Measurements from ENCODE around the gene EIF2D. TPM values are rescaled to one million over a fixed set of nuclear protein-coding genes. Genes with fewer than 3 reads are reported as not detected.
"Not testable (repeated sequence)": the region's sequence is repeated elsewhere in the genome, so short reads cannot be mapped to it uniquely, and the experiment has no call there.

Gene EIF2D
- total and polyA plus RNA-seq, 2 of the 13 experiments (the other 11 are each of a cell fraction or from before 2014, with no cell fraction given): 45.1 to 64.9 TPM

DNA sequence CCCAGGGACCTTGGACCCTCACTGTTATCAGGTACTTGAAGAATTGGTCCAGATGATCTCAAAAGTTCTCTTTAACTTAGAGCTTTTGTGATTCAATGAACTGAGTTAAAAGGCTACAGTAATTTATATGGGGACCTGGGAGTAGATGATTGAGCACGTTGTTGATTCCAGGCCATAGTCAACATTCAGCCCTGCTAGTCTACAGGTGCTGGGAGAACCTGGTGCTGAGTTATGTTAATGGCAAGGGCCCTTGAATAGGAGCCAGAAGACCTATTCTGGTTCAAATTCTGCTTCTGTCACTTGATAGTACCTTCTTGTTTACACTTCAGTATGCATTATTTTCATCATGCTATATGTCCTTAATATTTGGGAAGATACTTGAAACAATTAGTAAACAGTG lies 34.2 kb upstream of the EIF2D start:
- Histone ChIP-seq H3K27me3 (ENCODE audit: control insufficient read depth in 1 of 2, insufficient read depth in 2 of 2, low read length in 2 of 2) (no peaks in the 10 kb centered on the region), H2AFZ (ENCODE audit: low read length) (no peak overlapping the region), H4K20me1 (ENCODE audit: insufficient read depth, low read length) (no peaks in the 10 kb centered on the region), H3K4me3 (replicated peaks in 1 of 3; ENCODE audit: insufficient read depth in 1 of 3, low read depth in 2 of 3, low read length in 3 of 3) (no peak overlapping the region), H3K27ac (ENCODE audit: extremely low read length, insufficient read depth, low read length) (no peak overlapping the region), H3K4me1 (ENCODE audit: insufficient read depth, low read length) (no peaks in the 10 kb centered on the region), H3K36me3 (replicated peaks in 1 of 2; ENCODE audit: control insufficient read depth in 1 of 2, insufficient read depth in 2 of 2, low read length in 2 of 2) (peaks cover 0 to 7% of the 10 kb centered on the region in 2 experiments; a peak in 1 of 5 replicates), H3K79me2 (ENCODE audit: insufficient read depth, low read length) (no peaks in the 10 kb centered on the region), H3K9me3 (ENCODE audit: low read length) (no peaks in the 10 kb centered on the region), H3K9ac (ENCODE audit: insufficient read depth, low read depth, low read length) (no peak overlapping the region), H3K4me2 (ENCODE audit: low read depth, low read length) (no peak overlapping the region)
- in situ Hi-C loops (cut with HindIII; ENCODE audit: extremely low pct_ligation_motif_present, low pct_unique_long_range_greater_than_20kb): loop anchor here (25.0 kb wide), 1 partner anchor 266 kb away; the partner anchor contains the start of gene FCMR
- CTCF ChIA-PET (ENCODE audit: low intra/inter-chr PET ratio, low total read pairs): no interaction called here
- intact Hi-C loops (cut with micrococcal nuclease; ENCODE audit: unreplicated experiment): no loop called here
- 100% methylated on average over 1 of the region's 1 CpG for WGBS (ENCODE audit: low lambda C conversion rate)
- POLR2A ChIA-PET: no interaction called here
- no TSS peak for BruUV-seq (replicated peaks)
- DNase-seq (ENCODE audit: low spot score) (no peak), ATAC-seq (no peak), FAIRE-seq (no peak)
- TF ChIP-seq ZNF782 (CRISPR knock-in tag; IDR thresholded peaks at IDR 0.05; ENCODE audit: borderline replicate concordance) (no peak), GATAD2A (CRISPR knock-in tag; IDR thresholded peaks at IDR 0.05) (no peak), ZNF451 (CRISPR knock-in tag; IDR thresholded peaks at IDR 0.05) (no peak)

DNA sequence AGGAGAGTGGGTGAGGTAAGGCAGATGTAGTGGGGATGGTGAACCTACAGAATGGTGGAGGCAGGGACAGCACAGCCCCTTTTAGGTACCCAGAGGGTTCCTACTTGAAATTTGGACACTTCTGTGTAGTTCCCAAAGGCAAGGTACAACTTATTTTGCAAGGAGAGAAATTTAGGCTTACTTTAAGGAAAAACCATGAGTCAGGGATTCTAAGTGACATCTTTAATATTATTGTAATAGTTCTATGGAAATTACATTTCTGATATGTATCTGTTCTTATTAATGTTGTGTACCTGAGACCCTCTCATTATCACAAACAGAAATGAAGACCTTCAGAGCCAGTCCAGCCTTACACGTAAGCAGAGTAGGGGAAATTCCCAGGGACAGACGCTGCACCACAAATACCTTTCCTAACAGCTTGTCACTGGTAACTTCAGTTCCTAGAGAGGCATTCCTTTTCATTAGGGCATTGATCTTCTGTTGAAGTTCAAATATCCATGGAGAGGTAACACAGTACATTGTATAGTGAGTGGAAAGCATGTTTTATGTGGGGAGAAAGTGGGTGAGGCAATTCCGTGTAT lies 30.9 kb upstream of the EIF2D start:
- no peak for FAIRE-seq
- no peak for ATAC-seq
- no peaks in the 10 kb centered on the region for H3K4me1 ChIP-seq (ENCODE audit: insufficient read depth, low read length)
- no peak overlapping the region for H3K27ac ChIP-seq (ENCODE audit: extremely low read length, insufficient read depth, low read length)
- H3K4me2 ChIP-seq (ENCODE audit: low read depth, low read length): no peak overlapping the region
- in situ Hi-C loops (cut with HindIII; ENCODE audit: extremely low pct_ligation_motif_present, low pct_unique_long_range_greater_than_20kb) (loop anchor here (25.0 kb wide), 1 partner anchor 269 kb away; the partner anchor contains the start of gene FCMR), intact Hi-C loops (cut with micrococcal nuclease; ENCODE audit: unreplicated experiment) (no loop called here)
- ChIA-PET CTCF (ENCODE audit: low intra/inter-chr PET ratio, low total read pairs) (no interaction called here), POLR2A (no interaction called here)
- H3K9ac ChIP-seq (ENCODE audit: insufficient read depth, low read depth, low read length): no peak overlapping the region
- H2AFZ ChIP-seq (ENCODE audit: low read length): no peak overlapping the region
- H3K79me2 ChIP-seq (ENCODE audit: insufficient read depth, low read length): no peaks in the 10 kb centered on the region
- H3K4me3 ChIP-seq (replicated peaks in 1 of 3; ENCODE audit: insufficient read depth in 1 of 3, low read depth in 2 of 3, low read length in 3 of 3): no peak overlapping the region
- WGBS (ENCODE audit: low lambda C conversion rate): 92% methylated on average over 3 of the region's 3 CpGs
- no peak for DNase-seq (ENCODE audit: low spot score)
- no peaks in the 10 kb centered on the region for H3K9me3 ChIP-seq (ENCODE audit: low read length)
- no peaks in the 10 kb centered on the region for H3K27me3 ChIP-seq (ENCODE audit: control insufficient read depth in 1 of 2, insufficient read depth in 2 of 2, low read length in 2 of 2)
- H4K20me1 ChIP-seq (ENCODE audit: insufficient read depth, low read length): no peaks in the 10 kb centered on the region
- no TSS peak for BruUV-seq (replicated peaks)
- TF ChIP-seq MAFK (conservative IDR thresholded peaks at IDR 0.05 in 1 of 2, IDR thresholded peaks at IDR 0.05 in 1 of 2; ENCODE audit: low read length in 2 of 2) (peak in 1 of 2 experiments; percentile 55; a peak in 2 of 4 replicates), RBFOX2 (IDR thresholded peaks at IDR 0.05; ENCODE audit: low read depth, low read length) (no peak)
- H3K36me3 ChIP-seq (replicated peaks in 1 of 2; ENCODE audit: control insufficient read depth in 1 of 2, insufficient read depth in 2 of 2, low read length in 2 of 2): peaks cover 0 to 7% of the 10 kb centered on the region in 2 experiments; a peak in 1 of 5 replicates

DNA sequence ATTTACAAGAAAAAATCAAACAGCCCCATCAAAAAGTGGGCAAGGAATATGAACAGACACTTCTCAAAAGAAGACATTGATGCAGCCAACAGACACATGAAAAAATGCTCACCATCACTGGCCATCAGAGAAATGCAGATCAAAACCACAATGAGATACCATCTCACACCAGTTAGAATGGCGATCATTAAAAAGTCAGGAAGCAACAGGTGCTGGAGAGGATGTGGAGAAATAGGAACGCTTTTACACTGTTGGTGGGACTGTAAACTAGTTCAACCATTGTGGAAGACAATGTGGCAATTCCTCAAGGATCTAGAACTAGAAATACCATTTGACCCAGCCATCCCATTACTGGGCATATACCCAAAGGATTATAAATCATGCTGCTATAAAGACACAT lies 29.8 kb upstream of the EIF2D start:
- H3K9me3 ChIP-seq (ENCODE audit: low read length); H3K27me3 ChIP-seq (ENCODE audit: control insufficient read depth in 1 of 2, insufficient read depth in 2 of 2, low read length in 2 of 2); H3K4me1 ChIP-seq (ENCODE audit: insufficient read depth, low read length); H3K36me3 ChIP-seq (replicated peaks in 1 of 2; ENCODE audit: control insufficient read depth in 1 of 2, insufficient read depth in 2 of 2, low read length in 2 of 2); H2AFZ ChIP-seq (ENCODE audit: low read length); H3K4me2 ChIP-seq (ENCODE audit: low read depth, low read length); H3K9ac ChIP-seq (ENCODE audit: insufficient read depth, low read depth, low read length); H3K27ac ChIP-seq (ENCODE audit: extremely low read length, insufficient read depth, low read length); POLR2A ChIA-PET; ATAC-seq; CTCF ChIA-PET (ENCODE audit: low intra/inter-chr PET ratio, low total read pairs); H3K79me2 ChIP-seq (ENCODE audit: insufficient read depth, low read length); H3K4me3 ChIP-seq (replicated peaks in 1 of 3; ENCODE audit: insufficient read depth in 1 of 3, low read depth in 2 of 3, low read length in 3 of 3); BruUV-seq (replicated peaks); H4K20me1 ChIP-seq (ENCODE audit: insufficient read depth, low read length); intact Hi-C loops (cut with micrococcal nuclease; ENCODE audit: unreplicated experiment); FAIRE-seq; DNase-seq (ENCODE audit: low spot score): not testable (repeated sequence)
- 94% methylated on average over 2 of the region's 2 CpGs for WGBS (ENCODE audit: low lambda C conversion rate)
- in situ Hi-C loops (cut with HindIII; ENCODE audit: extremely low pct_ligation_motif_present, low pct_unique_long_range_greater_than_20kb): loop anchor here (25.0 kb wide), 1 partner anchor 270 kb away; the partner anchor contains the start of gene FCMR
